Body of pancreas (tissue), 4 donors: ENCODE results near the gene CMAS. TPM values are rescaled to one million over a fixed set of nuclear protein-coding genes. Genes with fewer than 3 reads are reported as not detected.
"Not testable (repeated sequence)": the region's sequence is repeated elsewhere in the genome, so short reads cannot be mapped to it uniquely, and the experiment has no call there.

Experiments used
- ATAC-seq: fragments of 150-250 bp; one replicate; pipeline ENCODE4 v1.9.1; 2016
- DNase-seq, 4 donors: peaks; one replicate each; pipeline ENCODE4 v3.0.0-alpha.2; 2019
- H3K27ac ChIP-seq, 4 donors: fragments of 200-600 bp; sonication (generic); 1 replicate in 3 of 4; 2 replicates in 1 of 4; pipeline versions ENCODE4 v1.5.1 to v1.6.1; 2016 to 2019; ENCODE audit warnings: mild to moderate bottlenecking in 1 of 4, mixed read lengths in 1 of 4, moderate library complexity in 1 of 4
- H3K27me3 ChIP-seq, 2 donors: fragments of 200-600 bp; sonication (generic); one replicate each; pipeline ENCODE4 v1.6.0; 2016; ENCODE audit warnings: mild to moderate bottlenecking in 1 of 2
- H3K36me3 ChIP-seq, 2 donors: fragments of 200-600 bp; sonication (generic); replicated peaks in 1 of 2; 2 replicates each; pipeline ENCODE4 v1.5.1; 2016; ENCODE audit warnings: low read depth in 2 of 2; ENCODE audit not compliant: insufficient read depth in 1 of 2
- H3K4me1 ChIP-seq: fragments of 200-600 bp; sonication (generic); one replicate; pipeline ENCODE4 v1.6.0; 2016
- H3K4me3 ChIP-seq, 2 donors: fragments of 200-600 bp; sonication (generic); 1 replicate in 1 of 2; 2 replicates in 1 of 2; pipeline ENCODE4 v1.5.1; 2016 to 2019
- H3K9me3 ChIP-seq, 3 donors: fragments of 200-600 bp; sonication (generic); 1 replicate in 2 of 3; 2 replicates in 1 of 3; pipeline ENCODE4 v1.5.1; 2016
- POLR2A ChIP-seq, 3 donors: fragments of 450-650 bp; IDR thresholded peaks; one replicate each; pipeline ENCODE4 v1.6.1; 2016; ENCODE audit warnings: antibody characterized with exemption in 3 of 3, mild to moderate bottlenecking in 2 of 3
- WGBS, 2 donors: methylation state at CpG; one replicate each; pipeline ENCODE4 v1.1.5; 2017; 5-methylcytosine and 5-hydroxymethylcytosine counted together
- intact Hi-C: fragments of 100-400 bp; cut with DNase I; formaldehyde crosslinking; loops from one replicate; pipeline ENCODE4 v1.15.1; 2023
- total RNA-seq, 2 donors: library from RNA; depleted of rRNA; stranded (reverse); fragments of >200 nt; gene quantifications; one replicate each; pipeline ENCODE4 v1.1.0, GENCODE V29; 2016
- TF ChIP-seq, protein P1 (sequence below), 7 experiments: fragments of 450-650 bp in 4 of 7; fragments of 200-600 bp in 3 of 7; sonication (generic) in 3 of 7; IDR thresholded peaks; one replicate each; pipeline ENCODE4 v1.5.1; 2016 to 2019; ENCODE audit warnings: antibody characterized with exemption in 7 of 7

CMAS gene
- total RNA-seq: 10 to 100 TPM; 10.9 to 20.8 TPM

DNA sequence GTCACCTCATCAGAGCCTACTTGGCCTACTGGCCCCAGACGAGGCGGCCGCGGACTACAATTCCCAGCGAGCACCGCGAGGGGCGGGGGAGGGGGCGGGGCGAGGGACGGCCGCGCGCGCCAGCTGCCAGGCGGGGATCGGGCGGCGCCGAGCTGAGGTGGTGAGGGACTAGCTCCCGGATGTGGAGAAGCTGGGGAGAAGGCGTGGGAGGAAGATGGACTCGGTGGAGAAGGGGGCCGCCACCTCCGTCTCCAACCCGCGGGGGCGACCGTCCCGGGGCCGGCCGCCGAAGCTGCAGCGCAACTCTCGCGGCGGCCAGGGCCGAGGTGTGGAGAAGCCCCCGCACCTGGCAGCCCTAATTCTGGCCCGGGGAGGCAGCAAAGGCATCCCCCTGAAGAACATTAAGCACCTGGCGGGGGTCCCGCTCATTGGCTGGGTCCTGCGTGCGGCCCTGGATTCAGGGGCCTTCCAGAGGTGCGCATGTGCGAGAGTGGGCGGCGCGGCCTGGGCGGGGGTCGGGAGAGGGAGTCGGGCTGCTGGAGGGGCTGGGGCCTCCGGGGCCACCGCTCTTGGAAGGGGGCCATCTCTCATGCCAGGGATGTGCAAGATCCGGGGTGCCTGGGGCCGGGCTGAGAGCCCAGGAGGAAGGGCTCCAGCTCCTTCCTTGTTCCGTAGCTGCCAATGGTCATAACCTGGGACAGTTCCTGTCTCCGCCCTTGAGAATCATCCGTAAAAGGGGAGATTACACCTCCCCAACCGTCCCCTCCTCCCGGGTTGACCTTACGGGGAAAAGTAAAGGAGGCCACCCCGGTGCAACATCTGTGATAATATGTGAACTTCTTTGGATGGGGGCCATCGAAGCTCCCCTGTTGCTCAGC lies at the start of gene CMAS:
Gene CMAS (plus strand): TSS at position 129 of the 878 bp plus-strand sequence. CDS start 86 bp downstream, at position 215.
- Histone ChIP-seq H3K9me3 (no peaks in the 10 kb centered on the region), H3K27me3 (no peaks in the 10 kb centered on the region), H3K36me3 (no peaks in the 10 kb centered on the region), H3K27ac (peak within 1 kb of the TSS; percentile 74 to 93 (median 85)), H3K4me3 (peak within 1 kb of the TSS; percentile 98 to 99), H3K4me1 (peaks cover 60% of the 10 kb centered on the region)
- DNase-seq: peak; percentile 79 to 82 (median 81)
- WGBS, 2 donors: 0 to 1% methylated on average over 31 to 61 of the region's 64 CpGs
- TF ChIP-seq, protein P1, sequence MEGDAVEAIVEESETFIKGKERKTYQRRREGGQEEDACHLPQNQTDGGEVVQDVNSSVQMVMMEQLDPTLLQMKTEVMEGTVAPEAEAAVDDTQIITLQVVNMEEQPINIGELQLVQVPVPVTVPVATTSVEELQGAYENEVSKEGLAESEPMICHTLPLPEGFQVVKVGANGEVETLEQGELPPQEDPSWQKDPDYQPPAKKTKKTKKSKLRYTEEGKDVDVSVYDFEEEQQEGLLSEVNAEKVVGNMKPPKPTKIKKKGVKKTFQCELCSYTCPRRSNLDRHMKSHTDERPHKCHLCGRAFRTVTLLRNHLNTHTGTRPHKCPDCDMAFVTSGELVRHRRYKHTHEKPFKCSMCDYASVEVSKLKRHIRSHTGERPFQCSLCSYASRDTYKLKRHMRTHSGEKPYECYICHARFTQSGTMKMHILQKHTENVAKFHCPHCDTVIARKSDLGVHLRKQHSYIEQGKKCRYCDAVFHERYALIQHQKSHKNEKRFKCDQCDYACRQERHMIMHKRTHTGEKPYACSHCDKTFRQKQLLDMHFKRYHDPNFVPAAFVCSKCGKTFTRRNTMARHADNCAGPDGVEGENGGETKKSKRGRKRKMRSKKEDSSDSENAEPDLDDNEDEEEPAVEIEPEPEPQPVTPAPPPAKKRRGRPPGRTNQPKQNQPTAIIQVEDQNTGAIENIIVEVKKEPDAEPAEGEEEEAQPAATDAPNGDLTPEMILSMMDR (IDR thresholded peaks at IDR 0.05): peak in 1 of 7 experiments; percentile 5
- TF ChIP-seq POLR2A (IDR thresholded peaks at IDR 0.05): peak; percentile 54 to 81 (median 76)
- peak; percentile 90 for ATAC-seq
- intact Hi-C loops: no loop called here

DNA sequence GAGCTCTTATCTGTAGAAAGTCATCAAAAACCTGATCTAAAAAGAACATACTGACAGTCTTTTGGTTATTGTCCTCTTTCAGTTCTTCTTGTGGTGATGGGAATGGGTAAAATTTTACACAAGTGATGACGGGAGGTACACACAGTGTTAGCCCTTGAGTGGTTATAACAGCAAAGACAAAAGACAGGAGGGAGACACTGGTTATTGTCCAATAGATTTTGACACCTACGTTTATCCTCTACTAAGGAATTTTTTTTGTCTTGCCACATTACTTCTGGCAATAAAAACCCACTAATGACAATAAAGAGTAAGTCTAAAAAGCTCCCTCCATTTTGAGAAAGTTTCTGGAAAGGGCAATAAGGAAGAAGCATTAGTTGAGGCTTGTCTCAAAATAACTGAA lies 47.7 kb upstream of the CMAS start:
- Histone ChIP-seq H3K4me3 (no peak overlapping the region), H3K27ac (peak overlapping the region in 1 of 4 donors; percentile 58), H3K9me3 (no peaks in the 10 kb centered on the region), H3K27me3 (no peaks in the 10 kb centered on the region), H3K4me1 (peaks cover 20% of the 10 kb centered on the region), H3K36me3 (no peaks in the 10 kb centered on the region)
- no peak for ATAC-seq
- 33 to 45% methylated on average over 2 of the region's 2 CpGs for WGBS, 2 donors
- intact Hi-C loops: no loop called here
- no peak for DNase-seq
- TF ChIP-seq POLR2A (IDR thresholded peaks at IDR 0.05): no peak
- TF ChIP-seq, protein P1 (IDR thresholded peaks at IDR 0.05): no peak

DNA sequence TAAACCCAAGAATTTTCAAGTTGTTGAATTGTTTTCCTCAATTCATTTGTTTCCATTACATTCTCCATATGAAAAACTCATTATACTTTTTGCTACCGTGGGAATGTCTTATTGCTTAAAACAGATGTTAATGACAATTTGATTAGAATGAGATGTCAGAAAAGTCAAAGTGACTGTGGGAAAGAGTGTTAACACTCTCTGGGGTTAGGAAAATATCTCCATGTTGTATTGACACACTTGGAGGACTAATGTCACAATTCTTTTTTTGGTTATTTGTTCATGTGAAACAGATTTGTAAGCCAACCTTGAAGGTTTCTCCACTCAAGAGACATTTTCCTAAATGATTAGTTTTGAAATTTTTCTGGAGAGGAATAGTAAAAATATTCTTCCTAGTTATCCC lies 47.2 kb upstream of the CMAS start:
- peak overlapping the region in 2 of 4 donors; percentile 20 to 58 for H3K27ac ChIP-seq
- no peak overlapping the region for H3K4me3 ChIP-seq
- 20 to 25% methylated on average over 1 of the region's 1 CpG for WGBS, 2 donors
- peak; percentile 83 for ATAC-seq
- no peak for TF ChIP-seq POLR2A (IDR thresholded peaks at IDR 0.05)
- TF ChIP-seq, protein P1 (IDR thresholded peaks at IDR 0.05): no peak
- H3K36me3 ChIP-seq: no peaks in the 10 kb centered on the region
- no peaks in the 10 kb centered on the region for H3K9me3 ChIP-seq
- peaks cover 20% of the 10 kb centered on the region for H3K4me1 ChIP-seq
- no peak for DNase-seq
- H3K27me3 ChIP-seq: no peaks in the 10 kb centered on the region
- intact Hi-C loops: no loop called here

DNA sequence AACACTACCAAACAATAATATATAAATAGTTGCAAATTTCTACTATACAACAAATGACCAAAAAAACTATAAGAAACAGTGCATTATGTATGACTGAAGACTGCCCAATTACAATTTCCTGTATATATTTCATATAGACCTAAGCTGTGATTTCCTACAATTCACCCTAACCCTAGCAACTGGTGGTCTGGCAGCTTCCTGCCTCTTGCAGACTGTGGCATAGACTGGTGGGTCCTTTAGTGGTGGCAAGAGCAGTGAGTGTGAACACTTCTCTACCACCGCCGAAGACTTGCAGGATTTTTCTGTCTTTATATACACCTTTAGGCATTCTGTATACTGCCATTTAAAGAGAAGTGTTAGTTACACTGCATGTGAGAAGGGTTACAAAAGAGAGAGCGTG lies 43.6 kb upstream of the CMAS start:
- Histone ChIP-seq H3K4me3 (no peak overlapping the region), H3K27ac (no peak overlapping the region), H3K9me3 (no peaks in the 10 kb centered on the region), H3K4me1 (peaks cover 20% of the 10 kb centered on the region), H3K36me3 (no peaks in the 10 kb centered on the region), H3K27me3 (no peaks in the 10 kb centered on the region)
- intact Hi-C loops: no loop called here
- DNase-seq: no peak
- TF ChIP-seq, protein P1 (IDR thresholded peaks at IDR 0.05): no peak
- TF ChIP-seq POLR2A (IDR thresholded peaks at IDR 0.05): no peak
- 85 to 94% methylated on average over 3 of the region's 3 CpGs for WGBS, 2 donors
- ATAC-seq: no peak

- H3K4me3 ChIP-seq, H3K27me3 ChIP-seq, H3K9me3 ChIP-seq, DNase-seq, ATAC-seq, H3K4me1 ChIP-seq, intact Hi-C loops, H3K36me3 ChIP-seq, H3K27ac ChIP-seq: not testable (repeated sequence)
- 79 to 83% methylated on average over 2 of the region's 2 CpGs for WGBS, 2 donors
Observed at GRCh38 chr12:22007794-22008193, 38.2 kb upstream of the CMAS start.
